Upper lobe of left lung (tissue), 6 donors: ENCODE data around the gene CBX5. TPM values are rescaled to one million over a fixed set of nuclear protein-coding genes. Genes with fewer than 3 reads are reported as not detected.
"Not testable (repeated sequence)": the region's sequence is repeated elsewhere in the genome, so short reads cannot be mapped to it uniquely, and the experiment has no call there.

Experiments used
- ATAC-seq, 2 donors: fragments of 200-7000 bp; cut with Tn5 transposase; one replicate each; pipeline ENCODE4 v1.9.1; 2022; ENCODE audit warnings: mild to moderate bottlenecking in 2 of 2, moderate library complexity in 2 of 2; ENCODE audit not compliant: low FRiP score in 2 of 2
- DNase-seq, 2 donors: peaks; one replicate each; pipeline ENCODE4 v3.0.0-alpha.2; 2019 to 2020
- H3K27ac ChIP-seq, 4 donors: fragments of 200-600 bp; sonication (generic); one replicate each; pipeline ENCODE4 v1.5.1; 2016 to 2019
- H3K27me3 ChIP-seq, 4 donors: fragments of 200-600 bp; sonication (generic); one replicate each; pipeline ENCODE4 v1.5.1; 2017 to 2019
- H3K36me3 ChIP-seq, 4 donors: fragments of 200-600 bp; sonication (generic); one replicate each; pipeline ENCODE4 v1.5.1; 2016 to 2019
- H3K4me1 ChIP-seq, 4 donors: fragments of 200-600 bp; sonication (generic); one replicate each; pipeline ENCODE4 v1.5.1; 2018 to 2019
- H3K4me3 ChIP-seq, 4 donors: fragments of 200-600 bp; sonication (generic); one replicate each; pipeline ENCODE4 v1.5.1; 2017 to 2019; ENCODE audit warnings: mild to moderate bottlenecking in 2 of 4, moderate library complexity in 1 of 4
- H3K9me3 ChIP-seq, 4 donors: fragments of 200-600 bp; sonication (generic); one replicate each; pipeline ENCODE4 v1.5.1; 2018 to 2019
- CTCF ChIP-seq, 6 experiments: fragments of 450-650 bp in 4 of 6; fragments of 200-600 bp in 2 of 6; sonication (generic) in 2 of 6; IDR thresholded peaks; one replicate each; pipeline ENCODE4 v1.5.1; 2016 to 2019; ENCODE audit warnings: antibody characterized with exemption in 6 of 6
- EP300 ChIP-seq, 4 donors: sonication (generic); formaldehyde crosslinking; IDR thresholded peaks; one replicate each; pipeline ENCODE4 v1.5.1; 2017; ENCODE audit warnings: antibody characterized with exemption in 4 of 4, control low read depth in 2 of 4
- POLR2A ChIP-seq, 4 donors: fragments of 450-650 bp; IDR thresholded peaks; one replicate each; pipeline ENCODE4 v1.5.1; 2016 to 2017; ENCODE audit warnings: antibody characterized with exemption in 4 of 4, mild to moderate bottlenecking in 2 of 4
- POLR2AphosphoS5 ChIP-seq, 2 donors: sonication (generic); formaldehyde crosslinking; IDR thresholded peaks; one replicate each; pipeline ENCODE4 v1.5.1; 2017; ENCODE audit warnings: antibody characterized with exemption in 2 of 2
- WGBS, 2 donors: methylation state at CpG; one replicate each; pipeline ENCODE4 v1.1.5; 2017 to 2018; 5-methylcytosine and 5-hydroxymethylcytosine counted together
- total RNA-seq, 6 donors: library from RNA; depleted of rRNA in 4 of 6; stranded (reverse); fragments of >200 nt in 4 of 6; gene quantifications; one replicate each; pipeline versions ENCODE4 v1.1.0 to v1.2.1, GENCODE V29; 2016 to 2021
- donor health status: DM: no; HTN: no; CAD: no; lungs with moderate emphysema.
- donor health status: DM: no; HTN: yes; CAD: no; lungs with severe emphysema.

CBX5 gene
- total RNA-seq, 6 donors from 2014 or later, result 15.5 to 48.2 (median 36.1) TPM

GRCh38 chr12:54195080-54195736 is 84.7 kb downstream of the CBX5 start:
- no peak for TF ChIP-seq POLR2A (IDR thresholded peaks at IDR 0.05)
- no peak for TF ChIP-seq CTCF (IDR thresholded peaks at IDR 0.05)
- TF ChIP-seq EP300 (IDR thresholded peaks at IDR 0.05), result no peak
- TF ChIP-seq POLR2AphosphoS5 (IDR thresholded peaks at IDR 0.05), result no peak
- Histone ChIP-seq H3K4me3 (no peak overlapping the region), H3K27me3 (peaks cover 0 to 8% (median 4%) of the 10 kb centered on the region in 4 donors), H3K27ac (peak overlapping the region in 1 of 4 donors; percentile 78), H3K4me1 (peaks cover 0 to 8% (median 3%) of the 10 kb centered on the region in 4 donors), H3K36me3 (no peaks in the 10 kb centered on the region), H3K9me3 (no peaks in the 10 kb centered on the region)
- DNase-seq (no peak), ATAC-seq (no peak)
- WGBS, 2 donors, result 31 to 40% methylated on average over 4 of the region's 4 CpGs

DNA sequence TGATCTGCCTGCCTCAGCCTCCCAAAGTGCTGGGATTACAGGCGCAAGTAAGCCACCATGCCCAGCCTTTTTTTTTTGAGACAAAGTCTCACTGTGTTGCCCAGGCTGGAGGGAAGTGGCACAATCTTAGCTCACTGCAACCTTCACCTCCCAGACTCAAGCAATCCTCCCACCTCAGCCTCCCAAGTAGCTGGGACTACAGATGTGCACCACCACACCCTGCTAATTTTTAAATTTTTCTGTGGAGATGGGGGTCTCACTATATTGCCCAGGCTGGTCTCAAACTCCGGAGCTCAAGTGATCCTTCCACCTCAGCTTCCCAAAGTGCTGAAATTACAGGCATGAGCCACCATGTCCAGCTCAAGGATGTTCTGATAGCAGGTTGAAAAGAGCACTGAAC is 85.3 kb downstream of the CBX5 start:
- DNase-seq, ATAC-seq, H3K4me1 ChIP-seq, H3K36me3 ChIP-seq, H3K27me3 ChIP-seq, H3K27ac ChIP-seq, H3K4me3 ChIP-seq, H3K9me3 ChIP-seq: not testable (repeated sequence)
- WGBS, 2 donors, result 80 to 86% methylated on average over 2 of the region's 2 CpGs

GRCh38 chr12:54193434-54193833 is 86.5 kb downstream of the CBX5 start:
- H3K36me3 ChIP-seq, result no peaks in the 10 kb centered on the region
- TF ChIP-seq CTCF (IDR thresholded peaks at IDR 0.05) (no peak), POLR2AphosphoS5 (IDR thresholded peaks at IDR 0.05) (no peak), POLR2A (IDR thresholded peaks at IDR 0.05) (no peak), EP300 (IDR thresholded peaks at IDR 0.05) (no peak)
- no peak for DNase-seq
- H3K4me1 ChIP-seq, result peaks cover 4 to 14% (median 7%) of the 10 kb centered on the region in 4 donors
- peaks cover 0 to 8% (median 3%) of the 10 kb centered on the region in 4 donors for H3K27me3 ChIP-seq
- H3K9me3 ChIP-seq, result no peaks in the 10 kb centered on the region
- no peak for ATAC-seq
- H3K4me3 ChIP-seq, result no peak overlapping the region
- WGBS, 2 donors, result 49 to 75% methylated on average over 2 to 7 of the region's 7 CpGs
- no peak overlapping the region for H3K27ac ChIP-seq

GRCh38 chr12:54191550-54192022 is 88.3 kb downstream of the CBX5 start:
- no peak overlapping the region for H3K27ac ChIP-seq
- no peak overlapping the region for H3K4me3 ChIP-seq
- no peak for TF ChIP-seq POLR2AphosphoS5 (IDR thresholded peaks at IDR 0.05)
- TF ChIP-seq POLR2A (IDR thresholded peaks at IDR 0.05), result no peak
- TF ChIP-seq CTCF (IDR thresholded peaks at IDR 0.05), result peak; percentile 57 to 81 (median 69)
- no peak for TF ChIP-seq EP300 (IDR thresholded peaks at IDR 0.05)
- DNase-seq (peak in 1 of 2 donors; percentile 84), ATAC-seq (peak; percentile 77 to 87)
- WGBS, 2 donors, result 0% methylated on average over 14 of the region's 14 CpGs
- H3K9me3 ChIP-seq, result no peaks in the 10 kb centered on the region
- H3K4me1 ChIP-seq, result peaks cover 10 to 25% (median 13%) of the 10 kb centered on the region in 4 donors
- H3K36me3 ChIP-seq, result peaks cover 0 to 3% (median 0%) of the 10 kb centered on the region in 4 donors
- H3K27me3 ChIP-seq, result peaks cover 0 to 8% (median 2%) of the 10 kb centered on the region in 4 donors

- WGBS, 2 donors, result 37 to 57% methylated on average over 4 of the region's 4 CpGs
- Histone ChIP-seq H3K27me3 (peaks cover 0 to 4% (median 2%) of the 10 kb centered on the region in 4 donors), H3K4me3 (no peak overlapping the region), H3K27ac (no peak overlapping the region), H3K36me3 (peaks cover 0 to 3% (median 0%) of the 10 kb centered on the region in 4 donors), H3K4me1 (peaks cover 10 to 25% (median 13%) of the 10 kb centered on the region in 4 donors), H3K9me3 (no peaks in the 10 kb centered on the region)
- TF ChIP-seq POLR2A (IDR thresholded peaks at IDR 0.05), result no peak
- DNase-seq, result no peak
- ATAC-seq, result no peak
These were observed 88.8 kb downstream of the CBX5 start for GRCh38 chr12:54191126-54191525.

- peaks cover 10 to 25% (median 13%) of the 10 kb centered on the region in 4 donors for H3K4me1 ChIP-seq
- no peaks in the 10 kb centered on the region for H3K27me3 ChIP-seq
These were observed 90.8 kb downstream of the CBX5 start for GRCh38 chr12:54189198-54189539.

More at GRCh38 chr12:54189198-54189539, 90.8 kb downstream of the CBX5 start:
- DNase-seq (no peak), ATAC-seq (no peak)
- Histone ChIP-seq H3K4me3 (peak overlapping the region in 3 of 4 donors; percentile 59 to 89 (median 82)), H3K27ac (peak overlapping the region in 2 of 4 donors; percentile 35 to 75), H3K9me3 (no peaks in the 10 kb centered on the region), H3K36me3 (peaks cover 0 to 3% (median 0%) of the 10 kb centered on the region in 4 donors)
- TF ChIP-seq POLR2AphosphoS5 (IDR thresholded peaks at IDR 0.05) (no peak), EP300 (IDR thresholded peaks at IDR 0.05) (no peak), CTCF (IDR thresholded peaks at IDR 0.05) (no peak), POLR2A (IDR thresholded peaks at IDR 0.05) (no peak)
- 23% methylated on average over 3 of the region's 3 CpGs for WGBS, 2 donors
